PFSK-1 (cell line): ENCODE data around the gene FAM83B.

Source experiments
- FOXP2 ChIP-seq: optimal IDR thresholded peaks from 2 replicates; pipeline ENCODE3; 2011; ENCODE audit warnings: borderline replicate concordance, control low read depth, inconsistent platforms; ENCODE audit not compliant: insufficient read depth; ENCODE audit errors: extremely low read length, extremely low read depth
- POLR2AphosphoS5 ChIP-seq: IDR thresholded peaks from 2 replicates; pipeline ENCODE4 v1.6.1; 2012; ENCODE audit warnings: low read depth, mild to moderate bottlenecking, control low read depth, low read length, moderate library complexity
- REST ChIP-seq, 2 experiments: IDR thresholded peaks; 2 replicates each; pipeline versions ENCODE4 v1.6.1 to v1.8.0; 2011 to 2012; ENCODE audit warnings: low read depth in 2 of 2, low read length in 2 of 2, control low read depth in 1 of 2, inconsistent platforms in 1 of 2, mild to moderate bottlenecking in 1 of 2, moderate library complexity in 1 of 2; ENCODE audit not compliant: insufficient read depth in 1 of 2
- SIN3A ChIP-seq: IDR thresholded peaks from 2 replicates; pipeline ENCODE4 v1.6.1; 2012; ENCODE audit warnings: mild to moderate bottlenecking, low read length, moderate library complexity, borderline replicate concordance; ENCODE audit not compliant: insufficient read depth
- TAF1 ChIP-seq: IDR thresholded peaks from 2 replicates; pipeline ENCODE4 v1.6.1; 2012; ENCODE audit warnings: low read length, control low read depth, borderline replicate concordance; ENCODE audit not compliant: insufficient read depth

Gene FAM83B

DNA sequence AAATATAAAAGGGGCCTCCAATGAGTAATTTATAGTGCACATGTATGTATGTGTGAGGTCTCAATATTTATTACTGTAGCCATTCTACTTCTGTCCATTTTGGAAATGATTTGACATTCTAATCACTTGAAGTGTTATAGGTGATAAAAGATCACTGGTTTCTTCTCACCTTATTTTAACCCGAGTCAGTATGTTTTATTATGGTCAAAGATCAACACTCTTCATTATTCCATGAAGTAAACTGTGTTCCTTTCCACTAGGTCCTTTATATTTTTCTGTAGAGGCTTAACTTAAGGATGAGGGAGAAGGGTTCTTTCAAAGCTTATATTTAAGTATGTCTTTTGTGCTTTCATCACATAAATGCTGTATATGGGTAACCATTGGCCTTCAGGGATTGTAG, 47.2 kb downstream of the FAM83B start:
- TF ChIP-seq POLR2AphosphoS5 (no peak), FOXP2 (no peak), SIN3A (no peak), REST (IDR thresholded peaks at IDR 0.05; ENCODE audit: insufficient read depth in 1 of 2, low read depth in 2 of 2, low read length in 2 of 2) (no peak), TAF1 (no peak)

DNA sequence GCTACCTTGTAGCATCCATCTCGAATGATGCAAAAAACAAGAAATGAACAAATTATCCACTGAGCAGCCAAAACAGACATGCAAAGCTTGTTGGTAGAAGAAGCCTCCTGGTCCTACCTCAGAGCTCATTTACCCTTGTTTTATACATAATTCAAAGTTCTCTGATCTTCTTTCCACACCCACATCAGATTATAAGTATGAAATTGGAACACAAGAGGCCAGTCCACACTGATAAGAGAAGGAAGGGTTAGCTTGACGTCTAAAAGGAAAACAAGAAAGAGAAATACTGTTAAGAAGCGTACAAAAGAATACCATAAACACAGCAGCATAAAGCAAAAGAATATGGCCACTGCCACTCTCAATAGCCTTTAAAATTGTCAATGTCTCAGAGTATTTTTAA, 49.7 kb downstream of the FAM83B start:
- no peak for TF ChIP-seq POLR2AphosphoS5
- no peak for TF ChIP-seq TAF1
- TF ChIP-seq SIN3A, result no peak
- no peak for TF ChIP-seq FOXP2
- no peak for TF ChIP-seq REST (IDR thresholded peaks at IDR 0.05; ENCODE audit: insufficient read depth in 1 of 2, low read depth in 2 of 2, low read length in 2 of 2)

GRCh38 chr6:54897462-54898189, 51.1 kb downstream of the FAM83B start:
- no peak for TF ChIP-seq FOXP2
- TF ChIP-seq POLR2AphosphoS5, result no peak
- TF ChIP-seq REST (IDR thresholded peaks at IDR 0.05; ENCODE audit: insufficient read depth in 1 of 2, low read depth in 2 of 2, low read length in 2 of 2), result no peak
- TF ChIP-seq SIN3A, result no peak
- TF ChIP-seq TAF1, result no peak

DNA sequence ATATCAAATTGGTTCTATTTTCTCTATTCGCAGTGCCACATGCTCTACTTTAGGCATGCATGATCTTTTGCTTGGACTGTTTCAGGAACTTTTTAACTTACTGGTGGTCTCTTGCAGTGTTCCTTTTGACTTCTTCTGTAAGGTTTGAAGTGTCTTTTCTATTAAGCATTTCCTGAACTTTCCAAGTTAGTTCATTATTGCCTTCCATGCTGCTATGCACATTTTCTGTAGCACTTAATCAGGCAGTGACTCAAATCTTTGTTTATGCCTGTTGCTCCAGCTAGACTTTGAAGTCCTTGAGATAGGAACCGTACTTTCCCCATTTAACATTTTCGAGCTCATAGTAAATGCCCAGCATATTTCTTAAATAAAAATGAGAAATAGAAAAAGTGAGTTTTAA, 52.2 kb downstream of the FAM83B start:
- TF ChIP-seq REST (IDR thresholded peaks at IDR 0.05; ENCODE audit: insufficient read depth in 1 of 2, low read depth in 2 of 2, low read length in 2 of 2), result no peak
- no peak for TF ChIP-seq TAF1
- TF ChIP-seq POLR2AphosphoS5, result no peak
- no peak for TF ChIP-seq SIN3A
- TF ChIP-seq FOXP2, result no peak

DNA sequence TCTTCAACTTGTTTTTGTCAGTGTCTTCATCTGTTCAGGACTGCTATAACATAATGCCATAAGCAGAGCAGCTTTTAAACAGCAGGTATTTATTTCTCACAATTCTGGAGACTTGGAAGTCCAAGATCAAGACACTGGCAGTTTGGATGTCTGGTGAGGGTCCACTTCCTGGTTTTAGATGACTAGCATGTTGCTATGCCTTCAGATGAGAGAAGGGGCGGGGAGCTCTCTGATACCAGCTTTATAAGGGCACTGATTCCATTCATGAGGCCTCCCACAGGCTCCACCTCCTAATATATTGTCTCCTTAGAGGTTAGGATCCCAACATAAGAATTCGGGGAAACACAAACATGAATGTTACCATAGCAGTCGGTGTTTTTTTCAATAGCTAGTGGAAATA, 52.9 kb downstream of the FAM83B start:
- no peak for TF ChIP-seq POLR2AphosphoS5
- no peak for TF ChIP-seq FOXP2
- TF ChIP-seq TAF1, result no peak
- TF ChIP-seq SIN3A, result no peak
- no peak for TF ChIP-seq REST (IDR thresholded peaks at IDR 0.05; ENCODE audit: insufficient read depth in 1 of 2, low read depth in 2 of 2, low read length in 2 of 2)
